H1 (cell line): ENCODE data around the gene STAG1. TPM values are rescaled to one million over a fixed set of nuclear protein-coding genes. Genes with fewer than 3 reads are reported as not detected.

Experiments
- CTCF ChIA-PET: fragments of 300-600 bp; sonication (Branson Sonifier 250); formaldehyde crosslinking; loops from one replicate; lab custom pipeline; 2021; ENCODE audit not compliant: partially characterized antibody; lab: Charles Lee
- POLR2A ChIA-PET: fragments of 300-600 bp; sonication (Branson Sonifier 250); formaldehyde crosslinking; loops from one replicate; lab custom pipeline; 2021; ENCODE audit warnings: inconsistent platforms; ENCODE audit not compliant: partially characterized antibody; lab: Charles Lee
- DNase-seq, 2 experiments: peaks; one replicate each; pipeline versions ENCODE4 v3.0.0 to v3.0.0-alpha.2; 2010 to 2022; ENCODE audit warnings: low spot score in 2 of 2, low read depth in 1 of 2, mixed read lengths in 1 of 2
- FAIRE-seq: peaks from 2 replicates; lab custom pipeline; 2011; peaks lifted over from hg19 to GRCh38; lab: Jason Lieb, UNC
- H2AFZ ChIP-seq: 2 replicates; pipeline ENCODE4 v1.8.1; 2012; ENCODE audit warnings: low read length, inconsistent platforms
- H2AK5ac ChIP-seq: 2 replicates; pipeline ENCODE4 v1.6.1; 2013; ENCODE audit warnings: low read depth, low read length
- H2BK120ac ChIP-seq: replicated peaks from 2 replicates; pipeline ENCODE3; 2013; ENCODE audit warnings: low read depth, low read length, inconsistent platforms
- H2BK12ac ChIP-seq: 2 replicates; pipeline ENCODE4 v1.6.1; 2013; ENCODE audit warnings: low read depth, low read length
- H2BK15ac ChIP-seq: 2 replicates; pipeline ENCODE4 v1.6.1; 2013; ENCODE audit warnings: low read length
- H2BK20ac ChIP-seq: 2 replicates; pipeline ENCODE4 v1.6.1; 2013; ENCODE audit warnings: low read length
- H2BK5ac ChIP-seq: 2 replicates; pipeline ENCODE4 v1.6.1; 2013; ENCODE audit warnings: low read depth, low read length
- H3K14ac ChIP-seq: 2 replicates; pipeline ENCODE4 v1.6.1; 2013; ENCODE audit warnings: inconsistent platforms; ENCODE audit not compliant: insufficient read length
- H3K18ac ChIP-seq: 2 replicates; pipeline ENCODE4 v1.6.1; 2013; ENCODE audit warnings: low read length; ENCODE audit errors: extremely low read depth
- H3K23ac ChIP-seq: 2 replicates; pipeline ENCODE4 v1.6.1; 2013; ENCODE audit warnings: inconsistent platforms; ENCODE audit not compliant: insufficient read length
- H3K23me2 ChIP-seq: 2 replicates; pipeline ENCODE4 v1.6.1; 2013; ENCODE audit warnings: low read depth, low read length
- H3K27ac ChIP-seq: 2 replicates; pipeline ENCODE4 v1.6.1; 2011; ENCODE audit warnings: low read depth, low read length, inconsistent platforms
- H3K27me3 ChIP-seq, 4 experiments: replicated peaks in 1 of 4; 1 replicate in 1 of 4; 2 replicates in 3 of 4; pipeline versions ENCODE4 v1.6.1 to v1.8.1; 2011 to 2013; ENCODE audit warnings: low read length in 3 of 4, mild to moderate bottlenecking in 3 of 4, inconsistent platforms in 2 of 4, mixed read lengths in 2 of 4, moderate library complexity in 1 of 4; ENCODE audit not compliant: control insufficient read depth in 3 of 4, insufficient read depth in 3 of 4; ENCODE audit errors: extremely low read depth in 1 of 4
- H3K36me3 ChIP-seq, 4 experiments: 2 replicates each; pipeline versions ENCODE4 v1.6.1 to v1.8.1; 2011 to 2013; ENCODE audit warnings: mild to moderate bottlenecking in 4 of 4, low read length in 3 of 4, moderate library complexity in 2 of 4, control low read depth in 1 of 4, inconsistent platforms in 1 of 4; ENCODE audit not compliant: insufficient read depth in 4 of 4, control insufficient read depth in 2 of 4
- H3K4ac ChIP-seq: replicated peaks from 2 replicates; pipeline ENCODE3; 2013; ENCODE audit warnings: low read length, low read depth, mixed read lengths, inconsistent platforms; ENCODE audit not compliant: insufficient read length
- H3K4me1 ChIP-seq, 4 experiments: replicated peaks in 1 of 4; 1 replicate in 1 of 4; 2 replicates in 3 of 4; pipeline versions ENCODE4 v1.6.1 to v1.8.1; 2011 to 2013; ENCODE audit warnings: low read length in 3 of 4, inconsistent platforms in 2 of 4, mixed read lengths in 1 of 4; ENCODE audit not compliant: insufficient read depth in 4 of 4, control insufficient read depth in 3 of 4
- H3K4me2 ChIP-seq, 2 experiments: 2 replicates each; pipeline versions ENCODE4 v1.6.1 to v1.8.1; 2011 to 2013; ENCODE audit warnings: low read depth in 2 of 2, low read length in 2 of 2, control low read depth in 1 of 2, inconsistent platforms in 1 of 2, mild to moderate bottlenecking in 1 of 2; ENCODE audit not compliant: insufficient read depth in 1 of 2
- H3K4me3 ChIP-seq, 4 experiments: fragments of 200-600, 300-600 bp in 1 of 4; sonication (generic), shearing (Covaris generic), sonication (Bioruptor Twin) in 1 of 4; 2 replicates each; pipeline versions ENCODE4 v1.5.1 to v1.8.1; 2011 to 2016; ENCODE audit warnings: low read length in 4 of 4, low read depth in 3 of 4, control low read depth in 2 of 4, inconsistent platforms in 2 of 4, mild to moderate bottlenecking in 2 of 4, mixed read lengths in 1 of 4, moderate library complexity in 1 of 4; ENCODE audit not compliant: insufficient read depth in 2 of 4; ENCODE audit errors: extremely low read depth in 1 of 4
- H3K56ac ChIP-seq: replicated peaks from 2 replicates; pipeline ENCODE3; 2013; ENCODE audit warnings: low read depth, mild to moderate bottlenecking, mixed read lengths, low read length, inconsistent platforms; ENCODE audit not compliant: insufficient read length
- H3K79me1 ChIP-seq: 2 replicates; pipeline ENCODE4 v1.6.1; 2013; ENCODE audit warnings: low read depth, low read length, control low read depth
- H3K79me2 ChIP-seq, 2 experiments: 2 replicates each; pipeline versions ENCODE4 v1.6.1 to v1.8.1; 2012 to 2013; ENCODE audit warnings: low read length in 2 of 2, mild to moderate bottlenecking in 2 of 2, inconsistent platforms in 1 of 2; ENCODE audit not compliant: insufficient read depth in 2 of 2, control insufficient read depth in 1 of 2
- H3K9ac ChIP-seq, 4 experiments: replicated peaks in 1 of 4; 1 replicate in 1 of 4; 2 replicates in 3 of 4; pipeline versions ENCODE4 v1.6.1 to v1.8.1; 2011 to 2013; ENCODE audit warnings: low read depth in 3 of 4, low read length in 3 of 4, control low read depth in 2 of 4, mild to moderate bottlenecking in 2 of 4, moderate library complexity in 2 of 4, inconsistent platforms in 1 of 4; ENCODE audit errors: extremely low read depth in 1 of 4
- H3K9me3 ChIP-seq, 2 experiments: 2 replicates each; pipeline versions ENCODE4 v1.6.1 to v1.8.1; 2012 to 2013; ENCODE audit warnings: mild to moderate bottlenecking in 2 of 2, moderate library complexity in 2 of 2, control low read depth in 1 of 2, inconsistent platforms in 1 of 2, low read depth in 1 of 2, low read length in 1 of 2, mixed read lengths in 1 of 2; ENCODE audit not compliant: insufficient read depth in 2 of 2
- H4K20me1 ChIP-seq, 2 experiments: replicated peaks in 1 of 2; 2 replicates each; pipeline versions ENCODE3 to v1.8.1; 2011 to 2013; ENCODE audit warnings: inconsistent platforms in 2 of 2, low read length in 2 of 2, mild to moderate bottlenecking in 1 of 2; ENCODE audit not compliant: insufficient read depth in 2 of 2, control insufficient read depth in 1 of 2
- H4K5ac ChIP-seq: 2 replicates; pipeline ENCODE4 v1.6.1; 2013; ENCODE audit warnings: low read length, low read depth, mixed read lengths, inconsistent platforms; ENCODE audit not compliant: insufficient read length
- H4K8ac ChIP-seq: 2 replicates; pipeline ENCODE4 v1.8.0; 2013; ENCODE audit warnings: mild to moderate bottlenecking, moderate library complexity, low read length, inconsistent platforms; ENCODE audit not compliant: insufficient read depth; ENCODE audit errors: extremely low read depth
- H4K91ac ChIP-seq: replicated peaks from 2 replicates; pipeline ENCODE3; 2013; ENCODE audit warnings: low read length, mixed read lengths, inconsistent platforms; ENCODE audit not compliant: insufficient read length
- E2F6 ChIP-seq: IDR thresholded peaks from 2 replicates; pipeline ENCODE4 v1.6.1; 2012; ENCODE audit warnings: inconsistent platforms
- WGBS, 2 experiments: shearing (Covaris generic) in 1 of 2; methylation state at CpG; one replicate each; pipeline versions ENCODE4 v1.1.6 to v1.1.7; 2013 to 2015; ENCODE audit warnings: low lambda C conversion rate in 2 of 2, mixed read lengths in 2 of 2, inconsistent platforms in 1 of 2, low coverage in 1 of 2, missing lambda C conversion rate in 1 of 2; ENCODE audit not compliant: insufficient replicate concordance in 2 of 2, insufficient coverage in 1 of 2, insufficient read length in 1 of 2; ENCODE audit errors: extremely low coverage in 1 of 2, missing lambda C conversion rate in 1 of 2; 5-methylcytosine and 5-hydroxymethylcytosine counted together
- polyA plus RNA-seq, 7 experiments: library from polyadenylated mRNA; depleted of rRNA in 3 of 7; stranded (reverse) in 5 of 7; unstranded in 2 of 7; fragments of >200 nt in 5 of 7; fragments of 200-250 nt in 2 of 7; gene quantifications; 1 replicate in 5 of 7; 2 replicates in 1 of 7; 4 replicates in 1 of 7; pipeline versions ENCODE4 v1.2.1 to v1.2.3, GENCODE V29; 2011 to 2013; ENCODE audit warnings: missing spikeins in 2 of 7, mixed read lengths in 2 of 7
- total RNA-seq: library from RNA; stranded (reverse); fragmentation: NEBNext Ultra II Directional; extraction: Animal tissue kit (Norgen Biotek cat#: 25700); gene quantifications from 2 replicates; pipeline ENCODE4 v1.2.1, GENCODE V29; 2021

STAG1 gene
- total and polyA plus RNA-seq, 2 of the 8 experiments (the other 6 are each of a cell fraction or from before 2014, with no cell fraction given): 4.6 to 23.4 TPM

GRCh38 chr3:136516656-136517055 lies 235.5 kb downstream of the STAG1 start:
- Histone ChIP-seq H3K56ac (no peak overlapping the region), H3K23ac (no peak overlapping the region), H3K27me3 (no peaks in the 10 kb centered on the region), H4K8ac (no peak overlapping the region), H3K23me2 (no peaks in the 10 kb centered on the region), H2AFZ (no peak overlapping the region), H3K79me2 (no peaks in the 10 kb centered on the region), H3K9ac (no peak overlapping the region), H4K20me1 (no peaks in the 10 kb centered on the region), H3K36me3 (no peaks in the 10 kb centered on the region; a peak in 1 of 8 replicates), H2BK20ac (no peak overlapping the region), H3K18ac (no peak overlapping the region), H2BK120ac (no peak overlapping the region), H3K14ac (no peak overlapping the region), H3K4me3 (no peak overlapping the region), H2AK5ac (no peak overlapping the region), H3K4me2 (no peak overlapping the region), H4K91ac (no peak overlapping the region), H2BK12ac (no peak overlapping the region), H2BK15ac (no peak overlapping the region), H3K79me1 (no peaks in the 10 kb centered on the region), H2BK5ac (no peak overlapping the region), H3K27ac (no peak overlapping the region), H4K5ac (no peak overlapping the region), H3K4ac (no peak overlapping the region), H3K4me1 (no peaks in the 10 kb centered on the region), H3K9me3 (no peaks in the 10 kb centered on the region)
- POLR2A ChIA-PET: no interaction called here
- FAIRE-seq: no peak
- no peak for TF ChIP-seq E2F6
- 85% methylated on average over 3 of the region's 3 CpGs; no CpG with 5 or more reads in 1 of the 2 experiments for WGBS, 2 experiments
- CTCF ChIA-PET: no interaction called here
- no peak for DNase-seq
